ENCODE data around the gene HEXA.
A peak's percentile ranks its signal among the peaks of the same experiment; 100 is the strongest.
"Not testable (repeated sequence)": the region's sequence is repeated elsewhere in the genome, so short reads cannot be mapped to it uniquely, and the experiment has no call there.

The HEXA gene

GRCh38 chr15:72375846-72376581, at the start of gene HEXA:
Gene HEXA (minus strand): TSS chr15:72376014. CDS start chr15:72375972, 42 bp downstream.
- peak; percentile 93 for DNase-seq (ENCODE audit: low spot score)

- no peak for DNase-seq (ENCODE audit: low spot score)
Measured at GRCh38 chr15:72423256-72423655, 47.4 kb upstream of the HEXA start.

GRCh38 chr15:72421484-72421883, 45.7 kb upstream of the HEXA start:
- DNase-seq (ENCODE audit: low spot score): no peak

- DNase-seq (ENCODE audit: low spot score): no peak
Measured at GRCh38 chr15:72420576-72420975, 44.8 kb upstream of the HEXA start.

- not testable (repeated sequence) for DNase-seq (ENCODE audit: low spot score)
Measured at GRCh38 chr15:72419768-72420167, 44.0 kb upstream of the HEXA start.

- DNase-seq (ENCODE audit: low spot score): no peak
Measured at GRCh38 chr15:72415304-72415703, 39.5 kb upstream of the HEXA start.

GRCh38 chr15:72413337-72413736, 37.5 kb upstream of the HEXA start:
- not testable (repeated sequence) for DNase-seq (ENCODE audit: low spot score)

- DNase-seq (ENCODE audit: low spot score): no peak
Measured at GRCh38 chr15:72411544-72411943, 35.7 kb upstream of the HEXA start.

GRCh38 chr15:72411111-72411510, 35.3 kb upstream of the HEXA start:
- no peak for DNase-seq (ENCODE audit: low spot score)

GRCh38 chr15:72406936-72407335, 31.1 kb upstream of the HEXA start:
- DNase-seq (ENCODE audit: low spot score): no peak

- no peak for DNase-seq (ENCODE audit: low spot score)
Measured at GRCh38 chr15:72404841-72405240, 29.0 kb upstream of the HEXA start.

GRCh38 chr15:72404356-72404755, 28.5 kb upstream of the HEXA start:
- no peak for DNase-seq (ENCODE audit: low spot score)

- no peak for DNase-seq (ENCODE audit: low spot score)
Measured at GRCh38 chr15:72402726-72403125, 26.9 kb upstream of the HEXA start.

- no peak for DNase-seq (ENCODE audit: low spot score)
Measured at GRCh38 chr15:72398648-72399047, 22.8 kb upstream of the HEXA start.

- DNase-seq (ENCODE audit: low spot score): no peak
Measured at GRCh38 chr15:72397796-72398588, 22.2 kb upstream of the HEXA start, which contains the start of gene TMEM202. Gene TMEM202 (plus strand): TSS chr15:72398305. CDS start chr15:72398327, 22 bp downstream.

GRCh38 chr15:72396331-72396730, 20.5 kb upstream of the HEXA start:
- not testable (repeated sequence) for DNase-seq (ENCODE audit: low spot score)

- peak; percentile 43 for DNase-seq (ENCODE audit: low spot score)
Measured at GRCh38 chr15:72389231-72389630, 13.4 kb upstream of the HEXA start.

- peak; percentile 45 for DNase-seq (ENCODE audit: low spot score)
Measured at GRCh38 chr15:72387741-72388140, 11.9 kb upstream of the HEXA start.

GRCh38 chr15:72382146-72382545, 6.3 kb upstream of the HEXA start:
- no peak for DNase-seq (ENCODE audit: low spot score)

- DNase-seq (ENCODE audit: low spot score): peak; percentile 61
Measured at GRCh38 chr15:72380743-72381142, 4.9 kb upstream of the HEXA start.

GRCh38 chr15:72379856-72380430, 4.1 kb upstream of the HEXA start:
- DNase-seq (ENCODE audit: low spot score): no peak

- DNase-seq (ENCODE audit: low spot score): not testable (repeated sequence)
Measured at GRCh38 chr15:72379106-72379505, 3.3 kb upstream of the HEXA start.

GRCh38 chr15:72377331-72377730, 1.5 kb upstream of the HEXA start:
- no peak for DNase-seq (ENCODE audit: low spot score)
